Tibial nerve (tissue), 3 donors: ENCODE measurements around the gene TRPV5.

Experiments
- CTCF ChIP-seq, 5 experiments: fragments of 200-600 bp in 3 of 5; fragments of 450-650 bp in 2 of 5; sonication (generic) in 3 of 5; IDR thresholded peaks; one replicate each; pipeline ENCODE4 v1.5.1; 2016 to 2019; ENCODE audit warnings: antibody characterized with exemption in 5 of 5, mild to moderate bottlenecking in 3 of 5, moderate library complexity in 2 of 5
- POLR2A ChIP-seq, 2 donors: fragments of 450-650 bp; IDR thresholded peaks; one replicate each; pipeline ENCODE4 v1.6.1; 2017; ENCODE audit warnings: antibody characterized with exemption in 2 of 2, mild to moderate bottlenecking in 2 of 2, moderate library complexity in 2 of 2

DNA sequence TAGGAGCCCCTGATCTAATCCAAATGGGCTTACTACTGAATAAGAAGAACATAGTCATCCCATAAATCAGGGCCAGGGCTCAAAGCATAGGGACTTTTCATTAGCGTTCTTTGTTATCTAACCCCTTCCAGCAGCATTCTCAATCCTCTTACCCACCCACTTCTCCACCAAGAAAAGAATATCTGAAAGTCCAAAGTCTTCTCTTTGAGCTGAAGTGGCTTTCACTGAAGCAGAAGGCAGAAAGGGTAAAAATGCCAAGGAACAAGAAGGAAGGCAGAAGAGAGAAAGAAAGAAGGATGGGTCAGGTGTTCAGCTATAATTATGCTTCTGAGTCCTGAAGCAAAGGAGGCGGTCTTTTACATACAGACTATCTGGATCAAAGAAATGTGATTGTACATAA, 10.2 kb downstream of the TRPV5 start:
- TF ChIP-seq CTCF (IDR thresholded peaks at IDR 0.05), result no peak
- TF ChIP-seq POLR2A (IDR thresholded peaks at IDR 0.05), result no peak
